ENCODE results near the gene SNORC. TPM values are rescaled to one million over a fixed set of nuclear protein-coding genes. Genes with fewer than 3 reads are reported as not detected.

The SNORC gene
- total RNA-seq, 4 donors from 2014 or later, result 0.54 to 11.6 (median 2.2) TPM; not detected in 1

DNA sequence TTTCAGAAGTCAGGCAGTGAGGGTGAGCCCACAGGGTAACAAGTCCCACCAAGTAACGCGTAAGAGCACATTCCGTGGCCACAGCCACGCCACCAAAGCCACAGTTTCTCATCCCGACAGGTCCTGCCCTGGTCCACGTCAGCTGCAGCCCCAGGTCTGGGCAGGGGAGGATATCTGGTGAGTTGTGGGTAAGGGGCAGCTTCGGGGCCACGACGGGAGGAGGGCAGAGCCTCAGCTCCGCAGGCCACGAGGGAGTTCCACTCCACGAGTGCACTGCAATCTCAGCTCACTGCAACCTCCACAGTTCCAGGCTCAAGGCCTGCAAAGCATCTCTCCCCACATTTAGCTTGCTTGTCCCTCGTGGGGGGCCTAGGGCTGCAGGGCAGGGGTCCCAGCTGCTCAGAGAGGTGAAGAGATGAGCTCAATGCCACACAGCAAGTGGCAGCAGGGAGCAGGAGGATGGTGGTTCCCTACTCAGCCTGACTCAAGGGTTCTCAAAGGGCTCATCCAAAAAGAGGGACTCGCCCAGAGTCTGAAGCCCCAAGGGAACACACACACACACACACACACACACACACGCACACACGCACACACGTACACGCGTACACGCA lies 12.5 kb downstream of the SNORC start:
- Histone ChIP-seq H3K36me3 (no peaks in the 10 kb centered on the region), H3K27ac (no peak overlapping the region), H3K27me3 (peaks cover 40% of the 10 kb centered on the region), H3K4me3 (no peak overlapping the region), H3K4me1 (no peaks in the 10 kb centered on the region), H3K9me3 (no peaks in the 10 kb centered on the region)
- WGBS, 2 donors (ENCODE audit: low coverage in 1 of 2), result 100% methylated on average over 2 to 5 of the region's 20 CpGs
- no peak for ATAC-seq
- TF ChIP-seq POLR2A (IDR thresholded peaks at IDR 0.05) (no peak), POLR2AphosphoS5 (IDR thresholded peaks at IDR 0.05) (no peak), EP300 (IDR thresholded peaks at IDR 0.05) (no peak)
- TF ChIP-seq, protein P1, sequence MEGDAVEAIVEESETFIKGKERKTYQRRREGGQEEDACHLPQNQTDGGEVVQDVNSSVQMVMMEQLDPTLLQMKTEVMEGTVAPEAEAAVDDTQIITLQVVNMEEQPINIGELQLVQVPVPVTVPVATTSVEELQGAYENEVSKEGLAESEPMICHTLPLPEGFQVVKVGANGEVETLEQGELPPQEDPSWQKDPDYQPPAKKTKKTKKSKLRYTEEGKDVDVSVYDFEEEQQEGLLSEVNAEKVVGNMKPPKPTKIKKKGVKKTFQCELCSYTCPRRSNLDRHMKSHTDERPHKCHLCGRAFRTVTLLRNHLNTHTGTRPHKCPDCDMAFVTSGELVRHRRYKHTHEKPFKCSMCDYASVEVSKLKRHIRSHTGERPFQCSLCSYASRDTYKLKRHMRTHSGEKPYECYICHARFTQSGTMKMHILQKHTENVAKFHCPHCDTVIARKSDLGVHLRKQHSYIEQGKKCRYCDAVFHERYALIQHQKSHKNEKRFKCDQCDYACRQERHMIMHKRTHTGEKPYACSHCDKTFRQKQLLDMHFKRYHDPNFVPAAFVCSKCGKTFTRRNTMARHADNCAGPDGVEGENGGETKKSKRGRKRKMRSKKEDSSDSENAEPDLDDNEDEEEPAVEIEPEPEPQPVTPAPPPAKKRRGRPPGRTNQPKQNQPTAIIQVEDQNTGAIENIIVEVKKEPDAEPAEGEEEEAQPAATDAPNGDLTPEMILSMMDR (IDR thresholded peaks at IDR 0.05), result no peak

DNA sequence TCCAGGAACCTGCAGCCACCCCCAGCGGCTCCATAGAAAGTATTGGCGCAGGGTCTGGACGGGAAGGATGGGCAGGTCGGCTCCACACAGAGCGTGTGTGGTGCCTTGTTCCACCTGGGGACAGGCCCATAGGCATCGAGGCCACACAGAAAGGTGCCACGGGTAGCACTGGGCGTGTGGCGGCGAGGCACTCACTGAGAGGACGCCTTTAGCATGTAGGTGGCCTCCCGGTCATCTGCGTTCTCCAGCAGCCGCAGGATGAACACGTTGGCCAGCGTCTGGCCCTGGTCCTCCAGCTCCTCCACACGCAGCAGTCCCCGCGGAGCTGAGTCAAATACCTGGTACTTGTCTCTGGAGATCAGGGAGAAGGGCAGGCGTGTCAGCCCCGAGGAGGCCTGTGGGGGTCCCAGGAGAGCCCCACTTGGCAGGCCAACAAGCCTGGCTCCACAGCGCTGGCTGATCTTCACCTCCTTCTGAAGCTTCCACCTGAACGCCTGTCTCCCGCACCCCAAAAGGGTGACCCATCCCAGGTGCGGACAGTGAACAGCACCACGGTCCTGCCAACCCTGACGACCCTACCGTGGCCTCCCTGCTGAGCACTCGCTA lies 13.2 kb downstream of the SNORC start:
- no peak for ATAC-seq
- Histone ChIP-seq H3K4me1 (no peaks in the 10 kb centered on the region), H3K4me3 (no peak overlapping the region), H3K27ac (no peak overlapping the region), H3K9me3 (no peaks in the 10 kb centered on the region), H3K36me3 (no peaks in the 10 kb centered on the region), H3K27me3 (peaks cover 40% of the 10 kb centered on the region)
- WGBS, 2 donors (ENCODE audit: low coverage in 1 of 2), result 100% methylated on average over 1 of the region's 29 CpGs; no CpG with 5 or more reads in 1 of the 2 donors
- TF ChIP-seq, protein P1 (IDR thresholded peaks at IDR 0.05), result no peak
- TF ChIP-seq POLR2A (IDR thresholded peaks at IDR 0.05) (no peak), EP300 (IDR thresholded peaks at IDR 0.05) (no peak), POLR2AphosphoS5 (IDR thresholded peaks at IDR 0.05) (no peak)

DNA sequence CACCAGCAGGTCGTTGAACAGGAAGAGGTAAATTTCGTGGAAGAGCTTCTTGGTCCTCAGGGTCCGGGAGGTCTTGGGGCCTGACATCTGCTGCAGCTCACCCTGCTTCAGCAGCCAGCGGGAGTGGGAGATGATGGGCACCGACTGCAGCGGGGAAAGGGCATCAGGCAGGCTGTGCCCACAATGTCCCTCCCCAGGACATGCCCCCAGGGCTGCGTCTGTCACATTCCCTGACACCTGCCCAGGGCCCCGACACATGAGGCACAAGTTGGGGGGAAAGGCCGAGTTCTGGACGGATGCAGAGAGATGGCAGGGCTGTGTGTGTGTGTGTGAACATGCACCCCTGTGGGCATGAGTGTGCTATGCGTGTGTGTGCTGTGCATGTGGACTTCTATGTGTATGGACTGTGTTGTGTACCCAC lies 13.9 kb downstream of the SNORC start:
- Histone ChIP-seq H3K9me3 (no peaks in the 10 kb centered on the region), H3K27me3 (peaks cover 43% of the 10 kb centered on the region), H3K4me1 (no peaks in the 10 kb centered on the region), H3K4me3 (no peak overlapping the region), H3K27ac (no peak overlapping the region), H3K36me3 (no peaks in the 10 kb centered on the region)
- 77 to 92% methylated on average over 2 to 3 of the region's 11 CpGs for WGBS, 2 donors (ENCODE audit: low coverage in 1 of 2)
- no peak for TF ChIP-seq EP300 (IDR thresholded peaks at IDR 0.05)
- TF ChIP-seq POLR2A (IDR thresholded peaks at IDR 0.05), result no peak
- TF ChIP-seq POLR2AphosphoS5 (IDR thresholded peaks at IDR 0.05), result no peak
- TF ChIP-seq, protein P1 (IDR thresholded peaks at IDR 0.05), result no peak
- no peak for ATAC-seq

DNA sequence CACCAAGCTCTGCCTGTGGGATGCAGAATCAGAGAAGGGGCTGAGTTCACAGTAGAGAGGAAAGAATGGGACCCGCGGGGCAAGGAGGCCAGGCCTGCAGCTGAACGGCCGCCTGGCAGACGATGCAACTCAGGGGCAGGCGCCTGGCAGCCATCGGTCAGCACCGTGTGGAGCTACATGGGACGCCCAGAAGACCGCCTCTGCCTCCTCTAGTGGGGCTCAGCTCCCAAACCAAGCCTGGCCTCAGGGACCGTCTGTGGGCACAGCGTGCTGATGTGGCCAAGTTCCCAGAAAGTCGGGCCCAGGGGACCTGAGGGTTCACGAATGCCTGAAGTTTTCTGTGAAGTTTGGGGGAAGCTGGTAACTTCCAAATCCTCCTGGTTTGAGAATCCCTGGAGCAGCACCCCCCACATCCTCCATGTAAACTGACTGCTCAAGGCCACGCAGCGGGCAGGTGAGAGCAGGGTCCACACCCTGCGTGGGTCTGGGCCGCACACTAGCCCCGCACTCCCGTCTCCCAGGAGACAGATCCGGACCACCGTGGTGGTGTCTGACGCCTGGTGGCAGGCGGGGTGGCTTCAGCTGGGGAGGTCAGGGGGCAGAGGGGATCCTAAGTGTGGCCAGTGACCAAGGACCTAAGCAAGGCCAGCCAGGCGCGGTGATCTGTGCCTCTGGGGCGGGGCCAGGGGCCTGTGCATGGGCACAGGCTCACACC lies 14.6 kb downstream of the SNORC start:
- no peak overlapping the region for H3K27ac ChIP-seq
- ATAC-seq, result no peak

More for the DNA sequence above, 14.6 kb downstream of the SNORC start:
- H3K36me3 ChIP-seq, result no peaks in the 10 kb centered on the region
- H3K4me1 ChIP-seq, result no peaks in the 10 kb centered on the region
- no peak overlapping the region for H3K4me3 ChIP-seq
- WGBS, 2 donors (ENCODE audit: low coverage in 1 of 2), result 83% methylated on average over 7 of the region's 27 CpGs; no CpG with 5 or more reads in 1 of the 2 donors
- TF ChIP-seq, protein P1 (IDR thresholded peaks at IDR 0.05), result no peak
- no peak for TF ChIP-seq POLR2AphosphoS5 (IDR thresholded peaks at IDR 0.05)
- TF ChIP-seq POLR2A (IDR thresholded peaks at IDR 0.05), result no peak
- TF ChIP-seq EP300 (IDR thresholded peaks at IDR 0.05), result no peak
- no peaks in the 10 kb centered on the region for H3K9me3 ChIP-seq
- peaks cover 46% of the 10 kb centered on the region for H3K27me3 ChIP-seq
